Gastroesophageal sphincter (tissue), 3 donors: ENCODE data around the gene CHD9NB.
"Not testable (repeated sequence)": the region's sequence is repeated elsewhere in the genome, so short reads cannot be mapped to it uniquely, and the experiment has no call there.

ENCODE experiments used
- POLR2A ChIP-seq, 2 donors: fragments of 450-650 bp; IDR thresholded peaks; one replicate each; pipeline ENCODE4 v1.6.1; 2017; ENCODE audit warnings: antibody characterized with exemption in 2 of 2, mild to moderate bottlenecking in 2 of 2, moderate library complexity in 1 of 2
- TF ChIP-seq, protein P1 (sequence below), 4 experiments: fragments of 200-600 bp in 2 of 4; fragments of 450-650 bp in 2 of 4; sonication (generic) in 1 of 4; IDR thresholded peaks; one replicate each; pipeline ENCODE4 v1.5.1; 2017 to 2019; ENCODE audit warnings: antibody characterized with exemption in 4 of 4, mild to moderate bottlenecking in 2 of 4, moderate library complexity in 2 of 4

DNA sequence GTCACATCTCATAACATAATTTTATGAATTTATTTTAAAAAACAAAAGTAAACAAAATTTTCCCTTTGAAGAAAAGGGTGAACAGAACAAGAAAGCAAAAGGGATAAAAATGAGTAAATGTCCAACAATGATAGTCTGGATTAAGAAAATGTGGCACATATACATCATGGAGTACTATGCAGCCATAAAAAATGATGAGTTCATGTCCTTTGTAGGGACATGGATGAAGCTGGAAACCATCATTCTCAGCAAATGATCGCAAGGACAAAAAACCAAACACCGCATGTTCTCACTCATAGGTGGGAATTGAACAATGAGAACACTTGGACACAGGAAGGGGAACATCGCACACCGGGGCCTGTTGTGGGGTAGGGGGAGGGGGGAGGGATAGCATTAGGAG is 1.4 kb downstream of the CHD9NB start:
- TF ChIP-seq, protein P1, sequence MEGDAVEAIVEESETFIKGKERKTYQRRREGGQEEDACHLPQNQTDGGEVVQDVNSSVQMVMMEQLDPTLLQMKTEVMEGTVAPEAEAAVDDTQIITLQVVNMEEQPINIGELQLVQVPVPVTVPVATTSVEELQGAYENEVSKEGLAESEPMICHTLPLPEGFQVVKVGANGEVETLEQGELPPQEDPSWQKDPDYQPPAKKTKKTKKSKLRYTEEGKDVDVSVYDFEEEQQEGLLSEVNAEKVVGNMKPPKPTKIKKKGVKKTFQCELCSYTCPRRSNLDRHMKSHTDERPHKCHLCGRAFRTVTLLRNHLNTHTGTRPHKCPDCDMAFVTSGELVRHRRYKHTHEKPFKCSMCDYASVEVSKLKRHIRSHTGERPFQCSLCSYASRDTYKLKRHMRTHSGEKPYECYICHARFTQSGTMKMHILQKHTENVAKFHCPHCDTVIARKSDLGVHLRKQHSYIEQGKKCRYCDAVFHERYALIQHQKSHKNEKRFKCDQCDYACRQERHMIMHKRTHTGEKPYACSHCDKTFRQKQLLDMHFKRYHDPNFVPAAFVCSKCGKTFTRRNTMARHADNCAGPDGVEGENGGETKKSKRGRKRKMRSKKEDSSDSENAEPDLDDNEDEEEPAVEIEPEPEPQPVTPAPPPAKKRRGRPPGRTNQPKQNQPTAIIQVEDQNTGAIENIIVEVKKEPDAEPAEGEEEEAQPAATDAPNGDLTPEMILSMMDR (IDR thresholded peaks at IDR 0.05): not testable (repeated sequence)
- TF ChIP-seq POLR2A (IDR thresholded peaks at IDR 0.05): not testable (repeated sequence)
